Measurements from ENCODE around the gene WNT7B. TPM values are rescaled to one million over a fixed set of nuclear protein-coding genes. Genes with fewer than 3 reads are reported as not detected.

The WNT7B gene
- total and polyA plus RNA-seq, 2 of the 8 experiments (the other 6 are each of a cell fraction or from before 2014, with no cell fraction given): 0.14 to 0.24 TPM

GRCh38 chr22:46010951-46011626 is 34.1 kb upstream of the WNT7B start (continued):
- TF ChIP-seq CHD7 (IDR thresholded peaks at IDR 0.05; ENCODE audit: insufficient replicate concordance, low read length): no peak
- TF ChIP-seq POLR2AphosphoS5 (IDR thresholded peaks at IDR 0.05; ENCODE audit: low read depth, low read length): no peak
- no peak for TF ChIP-seq SIX5 (IDR thresholded peaks at IDR 0.05; ENCODE audit: low read depth, low read length)
- no peak for TF ChIP-seq JUND (IDR thresholded peaks at IDR 0.05; ENCODE audit: low read length)
- TF ChIP-seq BACH1 (IDR thresholded peaks at IDR 0.05; ENCODE audit: low read length): no peak
- TF ChIP-seq TBP (IDR thresholded peaks at IDR 0.05; ENCODE audit: low read depth, low read length): no peak
- TF ChIP-seq GTF2F1 (IDR thresholded peaks at IDR 0.05; ENCODE audit: borderline replicate concordance, low read depth, low read length): no peak
- no peak for TF ChIP-seq CREB1 (IDR thresholded peaks at IDR 0.05)
- TF ChIP-seq GABPA (IDR thresholded peaks at IDR 0.05; ENCODE audit: borderline replicate concordance, insufficient read depth, low read length): no peak
- no peak for TF ChIP-seq SP4 (IDR thresholded peaks at IDR 0.05; ENCODE audit: low read length)
- TF ChIP-seq TEAD4 (IDR thresholded peaks at IDR 0.05; ENCODE audit: low read depth, low read length): no peak
- TF ChIP-seq EZH2 (IDR thresholded peaks at IDR 0.05; ENCODE audit: low read depth, low read length, severe bottlenecking): no peak
